Osteoblast (primary cell): ENCODE results near the gene NEUROG1. TPM values are rescaled to one million over a fixed set of nuclear protein-coding genes. Genes with fewer than 3 reads are reported as not detected.

Source experiments
- DNase-seq: peaks from one replicate; pipeline ENCODE4 v3.0.0; 2011; ENCODE audit warnings: low spot score, mixed read lengths; ENCODE audit not compliant: insufficient read length; ENCODE audit errors: missing footprints
- H2AFZ ChIP-seq: 2 replicates; pipeline ENCODE4 v1.6.0; 2011; ENCODE audit warnings: mild to moderate bottlenecking, low read length
- H3K27ac ChIP-seq: 2 replicates; pipeline ENCODE4 v1.5.1; 2011; ENCODE audit warnings: mild to moderate bottlenecking, low read depth, low read length, moderate library complexity
- H3K27me3 ChIP-seq: 2 replicates; pipeline ENCODE4 v1.6.0; 2012; ENCODE audit warnings: mild to moderate bottlenecking, control low read depth, inconsistent platforms, low read length, moderate library complexity; ENCODE audit not compliant: insufficient read depth
- H3K36me3 ChIP-seq: 2 replicates; pipeline ENCODE4 v1.5.1; 2011; ENCODE audit warnings: mild to moderate bottlenecking, low read length, control low read depth, moderate library complexity; ENCODE audit not compliant: insufficient read depth
- H3K4me1 ChIP-seq: 2 replicates; pipeline ENCODE4 v1.5.1; 2011; ENCODE audit warnings: mild to moderate bottlenecking, low read length, control low read depth, moderate library complexity; ENCODE audit not compliant: insufficient read depth
- H3K4me2 ChIP-seq: 2 replicates; pipeline ENCODE4 v1.6.0; 2011; ENCODE audit warnings: mild to moderate bottlenecking, low read length; ENCODE audit not compliant: insufficient read depth
- H3K4me3 ChIP-seq: fragments of 200-600 bp; sonication (generic); 3 replicates; pipeline ENCODE4 v1.5.1; 2012; ENCODE audit warnings: mild to moderate bottlenecking, low read length, inconsistent platforms; ENCODE audit not compliant: insufficient read depth
- H3K79me2 ChIP-seq: 2 replicates; pipeline ENCODE4 v1.6.0; 2012; ENCODE audit warnings: mild to moderate bottlenecking, low read length, control low read depth, inconsistent platforms; ENCODE audit not compliant: insufficient read depth
- H3K9me3 ChIP-seq: 2 replicates; pipeline ENCODE4 v1.5.1; 2011; ENCODE audit warnings: low read depth, low read length, control low read depth
- H4K20me1 ChIP-seq: 2 replicates; pipeline ENCODE4 v1.6.0; 2012; ENCODE audit warnings: mild to moderate bottlenecking, low read length, control low read depth; ENCODE audit not compliant: insufficient read depth
- total RNA-seq: library from RNA; depleted of rRNA; stranded (reverse); fragments of >200 nt; gene quantifications from 2 replicates; pipeline ENCODE4 v1.2.3, GENCODE V29; 2012
- TF ChIP-seq, protein P1 (sequence below): IDR thresholded peaks from 2 replicates; pipeline ENCODE4 v1.5.1; 2011; ENCODE audit warnings: mild to moderate bottlenecking, low read depth, low read length, moderate library complexity; ENCODE audit errors: extremely low read depth

NEUROG1 gene
- total RNA-seq, 1 donor: not detected

DNA sequence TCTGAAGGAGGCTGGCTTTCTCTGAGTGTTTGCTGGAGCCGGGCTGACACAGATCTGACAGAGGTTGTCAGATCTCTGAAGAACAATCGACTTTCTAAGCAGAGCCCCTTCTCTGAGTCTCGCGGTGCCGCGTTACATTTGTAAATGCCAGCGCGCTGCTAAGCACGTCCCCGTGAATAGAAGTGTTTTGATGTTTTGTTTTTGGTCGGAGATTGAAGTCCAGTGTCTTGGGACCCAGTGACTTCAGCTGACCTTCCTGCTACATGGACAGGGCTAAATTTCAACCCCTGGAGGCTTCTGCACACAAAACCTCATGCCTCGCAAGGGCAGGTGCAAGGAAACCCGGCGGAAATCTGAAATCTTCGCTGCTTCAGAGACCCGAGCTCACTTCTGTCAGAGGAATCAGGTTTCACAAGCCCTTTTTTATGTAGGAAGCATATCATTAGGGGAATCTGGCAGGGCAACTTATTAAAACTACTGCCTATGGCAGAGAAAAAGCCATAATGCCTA, 27.2 kb downstream of the NEUROG1 start:
- no peak for DNase-seq
- Histone ChIP-seq H3K4me1 (peaks cover 4% of the 10 kb centered on the region), H3K27me3 (peaks cover 41% of the 10 kb centered on the region), H3K4me3 (peak overlapping the region; percentile 34), H3K27ac (no peak overlapping the region), H3K9me3 (peaks cover 2% of the 10 kb centered on the region), H3K4me2 (peak overlapping the region; percentile 60), H3K79me2 (no peaks in the 10 kb centered on the region), H2AFZ (peak overlapping the region; percentile 30), H3K36me3 (no peaks in the 10 kb centered on the region), H4K20me1 (no peaks in the 10 kb centered on the region)
- TF ChIP-seq, protein P1, sequence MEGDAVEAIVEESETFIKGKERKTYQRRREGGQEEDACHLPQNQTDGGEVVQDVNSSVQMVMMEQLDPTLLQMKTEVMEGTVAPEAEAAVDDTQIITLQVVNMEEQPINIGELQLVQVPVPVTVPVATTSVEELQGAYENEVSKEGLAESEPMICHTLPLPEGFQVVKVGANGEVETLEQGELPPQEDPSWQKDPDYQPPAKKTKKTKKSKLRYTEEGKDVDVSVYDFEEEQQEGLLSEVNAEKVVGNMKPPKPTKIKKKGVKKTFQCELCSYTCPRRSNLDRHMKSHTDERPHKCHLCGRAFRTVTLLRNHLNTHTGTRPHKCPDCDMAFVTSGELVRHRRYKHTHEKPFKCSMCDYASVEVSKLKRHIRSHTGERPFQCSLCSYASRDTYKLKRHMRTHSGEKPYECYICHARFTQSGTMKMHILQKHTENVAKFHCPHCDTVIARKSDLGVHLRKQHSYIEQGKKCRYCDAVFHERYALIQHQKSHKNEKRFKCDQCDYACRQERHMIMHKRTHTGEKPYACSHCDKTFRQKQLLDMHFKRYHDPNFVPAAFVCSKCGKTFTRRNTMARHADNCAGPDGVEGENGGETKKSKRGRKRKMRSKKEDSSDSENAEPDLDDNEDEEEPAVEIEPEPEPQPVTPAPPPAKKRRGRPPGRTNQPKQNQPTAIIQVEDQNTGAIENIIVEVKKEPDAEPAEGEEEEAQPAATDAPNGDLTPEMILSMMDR: no peak

DNA sequence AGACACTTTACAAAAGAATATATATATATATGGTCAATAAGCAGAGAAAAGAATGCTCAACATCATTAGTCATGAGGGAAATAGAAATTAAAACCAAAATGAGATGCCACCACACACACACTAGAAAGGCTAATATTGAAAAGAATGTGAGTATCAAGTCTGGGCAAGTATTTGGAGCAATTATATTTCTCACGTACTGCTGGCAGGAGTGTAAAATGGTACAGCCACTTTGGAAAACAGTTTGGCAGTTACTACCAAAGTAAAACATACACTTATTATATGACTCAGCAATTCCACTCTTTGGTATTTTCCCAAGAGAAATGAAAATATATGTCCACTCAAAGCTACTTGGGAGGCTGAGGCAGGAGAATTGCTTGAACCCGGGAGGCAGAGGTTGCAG, 29.8 kb downstream of the NEUROG1 start:
- no peaks in the 10 kb centered on the region for H3K36me3 ChIP-seq
- TF ChIP-seq, protein P1: no peak
- DNase-seq: no peak
- H3K4me1 ChIP-seq: peaks cover 4% of the 10 kb centered on the region
- no peak overlapping the region for H3K27ac ChIP-seq
- no peaks in the 10 kb centered on the region for H4K20me1 ChIP-seq
- no peak overlapping the region for H3K4me2 ChIP-seq
- no peak overlapping the region for H2AFZ ChIP-seq
- H3K4me3 ChIP-seq: no peak overlapping the region
- H3K79me2 ChIP-seq: no peaks in the 10 kb centered on the region
- H3K9me3 ChIP-seq: peaks cover 2% of the 10 kb centered on the region
- H3K27me3 ChIP-seq: peaks cover 44% of the 10 kb centered on the region

- Histone ChIP-seq H3K36me3 (no peaks in the 10 kb centered on the region), H3K4me2 (no peak overlapping the region), H3K9me3 (peaks cover 2% of the 10 kb centered on the region), H2AFZ (no peak overlapping the region), H3K27me3 (peaks cover 28% of the 10 kb centered on the region), H3K4me1 (peaks cover 4% of the 10 kb centered on the region), H4K20me1 (no peaks in the 10 kb centered on the region), H3K79me2 (no peaks in the 10 kb centered on the region), H3K27ac (no peak overlapping the region), H3K4me3 (no peak overlapping the region)
- no peak for DNase-seq
- TF ChIP-seq, protein P1: no peak
These were observed 31.4 kb downstream of the NEUROG1 start for GRCh38 chr5:135504376-135504775.

- H3K79me2 ChIP-seq: no peaks in the 10 kb centered on the region
- no peaks in the 10 kb centered on the region for H3K36me3 ChIP-seq
- H3K27me3 ChIP-seq: peaks cover 23% of the 10 kb centered on the region
- H4K20me1 ChIP-seq: no peaks in the 10 kb centered on the region
- H3K4me3 ChIP-seq: no peak overlapping the region
- TF ChIP-seq, protein P1: no peak
- H3K4me1 ChIP-seq: peaks cover 4% of the 10 kb centered on the region
- H3K4me2 ChIP-seq: no peak overlapping the region
- H2AFZ ChIP-seq: no peak overlapping the region
- H3K9me3 ChIP-seq: peaks cover 2% of the 10 kb centered on the region
- H3K27ac ChIP-seq: no peak overlapping the region
- no peak for DNase-seq
These were observed 31.9 kb downstream of the NEUROG1 start for GRCh38 chr5:135503871-135504270.
